SHP77 (cell line): ENCODE data around the gene NUDT4.
"Not testable (repeated sequence)": the region's sequence is repeated elsewhere in the genome, so short reads cannot be mapped to it uniquely, and the experiment has no call there.

Experiments used
- DNase-seq, 2 experiments: peaks; one replicate each; lab custom pipeline; 2025; lab: John Stamatoyannopoulos, UW

NUDT4 gene

DNA sequence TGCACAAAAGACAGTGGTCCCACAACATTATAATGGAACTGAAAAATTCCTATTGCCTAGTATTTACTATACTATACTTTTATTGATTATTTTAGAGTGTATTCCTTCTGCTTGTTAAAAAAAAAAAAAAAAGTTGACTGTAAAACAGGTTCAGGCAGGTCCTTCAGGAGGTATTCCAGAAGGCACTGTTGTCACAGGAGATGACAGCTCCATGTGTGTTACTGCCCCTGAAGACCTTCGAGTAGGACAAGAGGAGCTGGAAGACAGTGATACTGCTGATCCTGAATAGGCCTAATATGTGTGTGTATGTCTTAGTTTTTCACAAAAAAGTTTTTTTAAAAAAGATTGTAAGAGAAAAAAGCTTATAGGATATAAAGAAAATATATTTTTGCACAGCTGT is 51.7 kb downstream of the NUDT4 start:
- DNase-seq, result no peak

DNA sequence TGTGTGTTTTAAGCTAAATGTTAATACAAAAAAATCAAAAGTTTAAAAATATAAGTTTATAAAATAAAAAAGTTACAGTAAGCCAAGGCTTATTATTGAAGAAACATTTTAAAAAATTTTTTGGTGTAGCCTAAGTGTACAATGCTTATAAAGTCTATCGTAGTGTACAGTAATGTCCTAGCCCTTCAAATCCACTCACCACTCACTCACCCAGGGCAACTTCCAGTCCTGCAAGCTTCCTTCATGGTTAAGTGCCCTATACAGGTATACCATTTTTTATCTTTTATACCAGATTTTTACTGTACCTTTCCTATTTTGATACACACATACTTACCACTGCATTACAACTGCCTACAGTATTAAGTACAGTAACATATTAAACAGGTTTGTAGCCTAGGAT is 52.1 kb downstream of the NUDT4 start:
- DNase-seq, result no peak

DNA sequence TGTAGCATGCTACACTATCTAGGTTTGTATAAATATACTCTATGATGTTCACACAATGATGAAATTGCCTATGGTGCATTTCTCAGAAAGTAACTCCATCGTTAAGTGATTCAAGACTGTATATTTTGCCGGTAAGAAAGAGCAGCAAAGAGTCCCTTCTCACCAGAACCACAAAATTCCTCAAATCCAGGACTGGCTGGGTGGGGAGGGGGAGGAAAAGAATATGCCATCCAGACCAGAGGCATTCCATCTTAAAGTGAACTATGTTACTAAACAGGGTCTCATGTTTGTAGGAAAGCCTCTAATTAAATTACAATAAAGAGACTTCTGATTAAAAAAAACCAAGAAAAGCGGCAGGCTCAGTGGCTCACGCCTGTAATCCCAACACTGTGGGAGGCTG is 52.6 kb downstream of the NUDT4 start:
- no peak for DNase-seq

DNA sequence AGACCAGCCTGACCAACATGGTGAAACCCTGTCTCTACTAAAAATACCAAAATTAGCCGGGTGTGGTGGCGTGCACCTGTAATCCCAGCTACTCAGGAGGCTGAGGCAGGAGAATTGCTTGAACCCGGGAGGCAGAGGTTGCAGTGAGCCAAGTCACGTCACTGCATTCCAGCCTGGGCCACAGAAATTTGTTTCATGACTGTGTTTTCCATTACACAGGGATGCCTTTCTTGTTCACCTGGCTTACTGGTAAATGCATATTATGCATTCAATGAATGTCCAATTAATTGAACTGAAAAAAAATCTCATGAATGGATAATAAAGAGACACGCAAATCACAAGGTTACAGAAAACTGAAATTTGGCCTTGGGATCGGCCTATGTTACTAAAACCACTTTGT is 54.3 kb downstream of the NUDT4 start:
- DNase-seq, result not testable (repeated sequence)

DNA sequence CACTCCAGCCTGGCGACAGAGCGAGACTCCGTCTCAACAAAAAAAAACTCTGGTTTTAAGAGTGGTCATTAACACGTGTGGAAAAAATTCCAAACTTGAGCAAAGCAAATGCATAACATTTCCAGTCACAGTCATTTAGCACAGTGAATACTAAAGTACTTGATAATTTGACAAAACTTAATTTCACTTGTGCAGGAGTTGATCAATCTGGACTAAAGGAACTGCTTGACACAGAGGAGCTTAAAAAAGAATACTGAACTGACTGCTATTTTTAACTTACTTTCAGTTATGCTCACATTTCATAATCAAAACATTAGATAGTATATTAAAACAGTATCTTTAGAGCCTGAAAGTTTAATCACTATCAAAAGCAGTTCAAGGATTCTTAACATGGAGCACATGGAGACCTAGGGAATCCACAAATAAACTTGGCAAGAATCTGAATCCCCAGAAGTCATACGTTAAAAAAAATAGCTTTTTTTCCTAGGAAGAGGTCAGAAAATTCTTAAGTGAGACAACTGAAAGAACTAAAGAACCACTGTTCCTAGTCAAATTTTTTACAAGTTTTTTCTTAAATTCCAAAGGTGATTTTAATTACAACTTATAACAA is 56.6 kb downstream of the NUDT4 start:
- no peak for DNase-seq

DNA sequence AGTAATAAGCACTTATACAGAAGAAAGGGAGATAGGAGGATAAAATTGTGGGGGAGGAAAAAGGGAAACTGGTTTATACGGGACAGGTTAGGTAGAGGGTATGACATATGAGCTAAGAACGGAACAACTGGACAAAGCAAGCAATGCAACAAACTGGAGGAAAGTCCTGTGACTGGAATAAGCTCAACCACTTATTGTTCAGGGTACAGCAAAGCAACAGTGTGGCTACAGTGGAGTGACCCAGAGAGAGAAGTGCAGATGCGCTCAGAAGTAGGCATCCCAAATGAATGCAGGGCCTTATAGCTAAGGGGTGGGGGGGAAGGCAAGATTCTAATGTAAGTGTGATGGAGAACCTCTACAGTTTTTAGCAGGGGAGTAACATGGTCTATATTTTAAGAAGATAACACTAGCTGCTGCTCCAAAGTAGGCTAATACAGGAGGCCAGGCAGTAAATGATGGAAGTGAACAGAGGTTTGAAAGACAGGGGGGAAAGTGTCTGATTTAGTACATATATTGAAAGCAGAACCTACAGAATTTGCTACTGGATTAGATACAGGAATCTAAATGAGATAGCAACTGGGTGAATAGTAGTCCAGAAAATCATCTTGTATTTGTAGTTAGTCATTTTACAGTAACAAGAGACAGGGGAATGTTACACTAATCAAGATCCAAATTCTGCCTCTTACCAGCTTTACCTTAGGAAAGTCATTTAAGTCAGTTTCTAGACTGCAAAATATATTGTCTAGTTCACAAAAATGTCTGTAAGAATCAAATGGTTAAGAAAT is 60.7 kb downstream of the NUDT4 start:
- no peak for DNase-seq

DNA sequence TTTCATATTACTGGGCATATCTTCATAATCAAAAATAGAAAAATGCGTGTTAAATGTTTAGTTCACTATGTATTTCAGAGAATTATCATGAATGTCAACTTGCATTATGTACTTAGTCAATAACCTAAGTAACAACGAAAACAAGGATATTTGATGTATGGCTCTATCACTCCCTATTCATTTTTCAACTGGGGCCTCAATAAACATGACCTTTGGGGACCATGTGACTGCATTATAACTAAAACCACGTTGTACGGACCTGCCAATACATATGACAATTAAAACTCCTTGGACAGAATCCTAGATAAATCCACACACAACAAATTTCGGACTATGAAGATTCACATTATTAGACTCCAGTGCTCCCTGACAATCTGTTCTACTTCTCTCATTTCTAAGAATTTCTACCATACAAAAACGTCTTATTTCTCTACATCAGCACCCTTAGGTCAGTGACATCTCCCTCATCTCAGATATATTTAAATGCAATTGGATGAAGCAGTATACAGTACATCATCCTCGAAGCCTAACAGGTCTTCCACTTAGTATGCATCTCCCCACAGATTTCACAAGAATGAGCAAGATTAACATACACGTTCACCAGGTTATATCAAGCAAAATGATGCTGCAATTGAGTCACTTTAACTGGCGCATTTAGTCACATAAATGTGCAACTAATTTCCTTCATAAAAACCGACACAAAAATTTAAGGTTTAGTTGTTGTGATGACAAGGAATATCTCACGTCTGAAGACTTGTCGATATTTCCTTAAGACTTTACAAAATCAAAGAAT is 62.5 kb downstream of the NUDT4 start:
- no peak for DNase-seq

DNA sequence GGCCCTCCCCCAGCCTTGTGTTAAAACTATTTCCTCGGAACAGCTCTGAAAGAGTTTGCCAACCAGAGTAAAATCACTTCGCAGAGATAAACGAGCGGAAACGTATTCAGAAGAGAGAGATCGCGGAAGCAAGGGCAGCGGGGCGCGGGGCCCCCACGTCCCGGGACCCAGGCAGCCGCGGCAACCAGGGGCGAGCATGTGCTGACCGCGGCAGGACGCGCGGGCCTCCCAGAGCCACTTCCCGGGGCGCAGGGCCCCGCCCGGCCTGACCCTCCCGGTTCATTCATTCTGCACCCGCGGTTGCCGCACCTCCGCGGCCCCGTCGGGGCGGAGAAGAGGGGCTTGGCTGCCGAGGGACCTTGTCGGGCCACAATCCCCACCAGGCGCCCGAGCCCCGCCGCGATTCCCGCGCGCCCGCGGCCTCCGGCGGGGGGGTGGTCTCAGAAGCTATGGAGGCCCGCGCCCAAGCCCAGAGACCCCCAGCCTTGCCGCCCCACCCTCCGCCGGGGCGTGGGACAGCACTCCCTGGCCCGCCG is 63.4 kb downstream of the NUDT4 start:
- DNase-seq, result no peak

DNA sequence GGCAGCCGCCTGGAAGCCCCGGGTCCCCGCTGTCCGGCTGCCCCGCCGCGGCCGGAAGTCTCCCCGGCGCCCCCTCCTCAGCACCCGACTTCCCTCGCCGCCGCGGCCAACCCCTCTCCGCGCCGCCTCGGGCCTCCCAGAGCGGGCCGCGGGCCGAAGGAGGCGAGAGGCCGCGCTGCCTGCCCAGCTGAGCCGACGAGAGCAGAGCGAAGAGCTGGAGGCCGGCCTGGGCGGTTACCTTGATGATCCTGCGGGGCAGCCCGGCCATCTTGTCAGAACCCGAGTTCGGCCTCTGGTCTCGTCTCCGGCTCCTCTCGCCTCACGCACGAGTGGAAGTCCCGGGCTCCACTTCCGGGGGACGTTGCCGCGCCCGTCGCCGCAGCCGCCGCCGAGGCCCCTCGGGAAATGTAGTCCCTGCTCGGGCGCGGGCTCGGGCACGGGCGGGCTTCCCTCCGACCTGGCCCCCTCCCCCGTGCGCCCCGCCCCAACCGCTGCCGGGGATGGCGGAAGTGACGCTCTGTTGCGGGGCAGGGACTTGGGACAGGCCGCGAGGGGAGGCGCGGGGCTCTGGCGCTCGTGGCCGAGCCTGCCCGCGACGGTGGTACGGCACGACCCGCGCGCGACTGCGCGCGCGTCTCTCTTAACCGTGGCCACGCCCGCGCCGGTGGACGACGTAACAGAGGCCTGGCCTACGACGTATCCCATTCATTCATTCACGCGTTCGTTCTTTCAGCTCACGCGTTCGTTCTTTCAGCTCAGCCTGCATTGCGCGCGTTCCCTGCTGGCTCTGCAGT is 64.1 kb downstream of the NUDT4 start, which contains the start of gene UBE2N:
Gene UBE2N (minus strand): TSS at position 331 of the 794 bp plus-strand sequence. CDS start 63 bp downstream, at position 268.
- DNase-seq, result peak; percentile 91 to 99

DNA sequence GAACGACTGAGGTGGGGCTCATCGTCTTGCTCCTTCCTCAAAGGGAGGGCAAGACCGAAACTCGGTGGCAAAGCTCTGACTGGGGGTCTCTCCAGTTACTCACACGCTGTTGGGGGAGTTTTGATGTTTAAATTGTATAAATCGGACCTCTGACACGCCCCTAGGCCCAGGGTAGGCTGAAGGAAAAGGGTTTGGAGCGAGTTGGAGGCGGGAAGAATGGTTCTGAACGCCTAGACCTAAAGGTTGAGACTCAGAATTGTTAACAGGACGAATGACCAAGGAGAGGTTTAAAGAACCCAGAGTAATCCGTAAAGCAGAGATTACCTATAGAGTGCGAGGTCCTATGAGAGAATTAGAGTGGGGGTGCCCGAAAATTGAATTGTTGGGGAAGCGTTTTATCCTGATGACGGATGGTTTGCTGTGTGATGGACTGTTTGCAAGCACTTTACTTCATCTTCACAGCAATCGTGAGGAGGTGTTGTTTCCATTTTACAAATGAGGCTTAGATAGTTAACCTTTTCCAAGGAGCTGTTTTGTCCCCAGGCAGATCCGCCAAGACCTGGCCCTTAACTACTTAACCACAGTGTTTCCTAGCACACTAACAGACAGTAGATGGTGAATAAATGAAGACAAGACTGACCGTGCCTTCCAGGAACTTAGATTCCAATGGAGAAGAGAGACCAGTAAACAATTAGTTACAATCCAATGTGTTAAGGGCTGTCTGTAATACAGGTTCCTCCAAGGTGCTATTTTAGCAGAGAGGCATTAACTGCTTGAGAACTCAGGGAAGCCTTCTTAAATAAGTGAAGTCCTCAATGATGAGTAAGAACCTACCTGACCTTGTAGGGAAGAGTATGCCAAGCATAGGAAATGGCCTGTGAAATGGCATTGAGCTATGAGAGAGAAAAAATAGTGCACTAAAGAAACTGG is 65.0 kb downstream of the NUDT4 start:
- no peak for DNase-seq

DNA sequence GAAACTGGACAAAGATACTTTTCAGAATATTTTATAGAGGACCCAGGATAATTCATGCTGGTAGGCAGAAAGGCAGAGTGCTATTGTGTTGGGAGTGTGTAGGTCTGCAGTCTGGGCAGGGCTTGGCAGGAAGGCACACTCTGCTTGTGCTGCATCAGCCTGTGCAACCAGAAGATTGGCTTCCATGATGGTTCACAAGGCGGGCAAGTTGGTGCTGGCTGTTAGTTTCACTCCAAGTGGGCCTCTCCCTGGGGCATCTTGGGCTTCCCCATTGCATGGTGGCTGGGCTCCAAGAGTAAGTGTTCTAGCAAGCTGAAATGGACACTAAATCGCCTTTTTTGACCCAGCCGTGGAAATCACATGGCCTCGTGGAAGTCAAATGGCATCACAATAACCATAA is 65.9 kb downstream of the NUDT4 start:
- no peak for DNase-seq

DNA sequence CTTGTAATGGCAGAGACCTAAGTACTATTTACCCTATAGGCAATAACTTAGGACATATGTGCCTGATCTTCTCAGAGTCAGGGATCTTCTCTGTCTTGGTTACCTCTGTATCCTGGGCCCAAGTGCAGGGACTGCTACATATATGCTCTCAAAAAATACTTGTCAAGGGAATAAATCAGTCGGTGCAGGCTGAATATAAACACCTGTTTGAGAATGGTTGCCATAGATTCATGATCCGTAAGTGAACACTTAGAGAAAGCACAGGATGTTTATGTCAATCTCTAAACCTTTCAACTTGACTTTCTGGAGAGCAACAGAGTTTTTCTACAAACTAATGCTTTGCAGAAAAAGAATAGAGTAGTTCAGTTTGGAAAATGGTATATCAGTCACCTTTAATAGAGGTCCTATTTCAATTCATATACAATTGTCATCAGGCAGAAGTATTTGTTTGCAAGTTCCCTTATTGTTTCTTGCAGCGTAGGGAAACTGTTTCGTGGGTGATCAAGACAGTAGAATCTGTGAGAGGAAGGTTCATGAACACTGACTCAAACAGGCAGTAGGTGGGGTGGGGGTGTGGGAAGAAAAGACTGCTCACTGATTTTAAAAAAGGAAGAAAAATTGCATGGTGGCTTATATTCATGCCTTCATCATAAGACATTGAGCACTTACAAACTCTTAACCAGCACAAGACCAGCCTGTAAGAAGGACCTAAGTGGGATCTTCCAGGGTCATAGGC is 70.0 kb downstream of the NUDT4 start:
- DNase-seq, result no peak

DNA sequence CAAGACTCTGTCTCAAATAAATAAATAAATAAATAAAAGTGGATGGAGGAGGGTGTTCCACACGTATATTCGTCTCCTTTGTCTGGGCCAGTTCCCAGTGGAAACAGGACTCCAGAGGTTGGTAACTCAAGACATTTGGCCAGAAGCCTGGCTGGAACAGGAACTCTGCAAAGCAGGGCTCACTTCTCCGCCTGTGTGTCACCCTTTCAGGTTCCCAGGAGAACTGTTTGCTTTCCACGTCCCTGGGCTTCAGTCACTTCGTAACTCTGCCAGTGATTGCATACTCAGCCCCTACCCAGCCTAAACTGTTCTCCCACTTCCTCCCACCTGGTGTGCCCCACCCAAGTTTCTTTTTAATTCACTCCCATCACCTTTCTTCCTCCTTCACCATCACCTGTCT is 71.1 kb downstream of the NUDT4 start:
- DNase-seq, result no peak

DNA sequence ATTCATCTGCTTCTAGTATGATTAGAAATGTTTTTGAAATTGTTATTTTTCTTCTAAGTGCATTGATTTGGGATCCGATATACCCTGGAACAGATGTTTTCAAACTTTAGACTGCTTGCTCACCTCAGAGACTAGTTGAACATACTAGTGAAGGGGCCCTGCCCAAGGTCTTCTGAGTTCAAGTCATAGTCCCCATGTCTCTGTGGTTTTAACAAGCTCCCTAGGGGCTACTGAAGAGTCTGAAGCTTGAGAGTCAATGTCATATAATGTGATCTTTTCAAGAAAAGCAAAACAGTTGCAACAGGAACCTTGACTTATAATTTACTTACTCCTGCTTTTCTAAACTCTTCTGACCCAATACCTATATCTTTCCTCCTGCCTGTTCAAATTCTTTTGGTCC is 71.6 kb downstream of the NUDT4 start:
- DNase-seq, result no peak

DNA sequence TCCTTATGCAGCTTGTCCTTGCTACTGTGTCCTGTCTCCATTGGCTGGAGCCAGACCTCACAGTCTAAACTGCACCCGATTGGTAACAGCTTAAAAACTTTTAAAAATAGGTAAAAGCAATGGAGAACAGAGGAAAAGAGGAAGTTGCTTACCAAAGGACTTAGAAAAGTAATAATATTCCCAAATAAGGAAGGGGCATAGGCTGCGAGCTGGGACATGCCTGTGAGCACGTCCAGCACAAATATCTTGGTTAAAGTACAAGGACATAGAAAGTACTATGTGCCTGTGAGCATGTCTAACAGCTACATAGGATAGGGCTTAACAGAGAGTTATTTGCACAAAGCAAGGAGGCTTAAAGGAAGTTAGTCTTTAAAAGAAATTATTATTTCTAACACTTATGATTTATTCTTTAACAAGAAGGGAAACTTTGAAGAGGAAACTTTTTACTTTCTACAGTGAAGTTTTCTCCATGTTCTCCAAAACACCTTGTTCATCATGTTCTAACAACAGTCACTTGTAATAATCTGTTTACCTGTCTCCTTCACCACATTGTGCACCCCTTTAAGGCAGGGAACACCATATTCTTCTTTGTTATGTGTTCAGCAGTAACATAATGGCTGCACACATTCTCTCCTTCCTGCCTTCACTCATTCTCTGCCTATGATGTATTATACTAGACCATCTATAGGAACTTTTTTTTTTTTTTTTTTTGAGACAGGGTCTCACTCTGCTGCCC is 73.9 kb downstream of the NUDT4 start:
- no peak for DNase-seq

DNA sequence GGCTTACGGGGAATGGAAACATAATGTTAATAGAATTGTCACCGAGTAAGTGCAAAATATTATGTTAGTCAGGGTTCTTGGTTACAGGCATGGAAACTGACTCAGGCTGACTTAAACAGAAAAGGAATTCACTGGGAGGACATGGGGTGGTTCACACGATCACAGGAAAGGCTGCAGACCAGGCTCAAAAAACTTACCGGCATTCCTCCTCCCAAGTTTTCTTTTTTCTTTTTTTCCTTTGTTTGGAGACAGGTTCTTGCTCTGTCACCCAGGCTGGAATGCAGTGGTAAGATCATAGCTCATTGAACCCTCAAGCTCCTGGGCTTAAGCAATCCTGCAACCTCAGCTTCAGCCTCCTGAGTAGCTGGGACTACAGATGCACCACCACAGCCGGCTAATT is 75.9 kb downstream of the NUDT4 start:
- DNase-seq, result no peak

DNA sequence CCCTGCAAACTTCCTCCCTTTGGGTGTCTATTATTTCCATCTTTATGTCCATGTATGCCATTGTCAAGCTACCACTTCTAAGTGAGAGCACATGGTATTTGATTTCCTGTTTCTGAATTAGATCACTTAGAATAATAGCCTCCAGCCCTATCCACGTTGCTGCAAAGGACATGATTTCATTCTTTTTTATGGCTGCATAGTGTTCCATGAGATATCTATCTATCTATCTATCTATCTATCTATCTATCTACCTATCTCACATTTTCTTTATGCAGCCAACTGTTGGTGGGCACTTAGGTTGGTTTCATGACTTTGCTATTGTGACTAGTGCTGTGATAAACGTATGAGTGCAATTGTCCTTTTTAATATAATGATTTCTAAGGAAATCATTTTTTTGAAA is 78.4 kb downstream of the NUDT4 start:
- DNase-seq, result no peak
